Activated naive CD4-positive, alpha-beta T cell treated with anti-CD3 and anti-CD28 coated beads for 36 hours (primary cell): ENCODE data around the gene RER1. TPM values are rescaled to one million over a fixed set of nuclear protein-coding genes. Genes with fewer than 3 reads are reported as not detected.

Experiments
- CTCF ChIA-PET: fragments of 350-600 bp; sonication (Branson Sonifier 250); formaldehyde crosslinking; loops from one replicate; lab custom pipeline; 2021; ENCODE audit warnings: antibody characterized with exemption; lab: Charles Lee
- DNase-seq: peaks from one replicate; pipeline ENCODE4 v3.0.0-alpha.2; 2020
- H3K27ac Mint-ChIP-seq: one replicate; pipeline ENCODE4 v1.8.0; 2021; ENCODE audit warnings: mild to moderate bottlenecking, mixed read lengths
- H3K27me3 Mint-ChIP-seq: one replicate; pipeline ENCODE4 v1.8.0; 2021; ENCODE audit warnings: low read depth, mixed read lengths
- H3K36me3 Mint-ChIP-seq: one replicate; pipeline ENCODE4 v1.8.0; 2021; ENCODE audit warnings: low read depth, mixed read lengths
- H3K4me1 Mint-ChIP-seq: one replicate; pipeline ENCODE4 v1.8.0; 2021; ENCODE audit warnings: low read depth, mixed read lengths
- H3K4me3 Mint-ChIP-seq: one replicate; pipeline ENCODE4 v1.8.0; 2021; ENCODE audit warnings: mild to moderate bottlenecking, moderate library complexity, mixed read lengths
- H3K9me3 Mint-ChIP-seq: one replicate; pipeline ENCODE4 v1.8.0; 2021; ENCODE audit warnings: mixed read lengths
- intact Hi-C: fragments of 100-400 bp; cut with micrococcal nuclease; formaldehyde crosslinking; loops from one replicate; pipeline ENCODE4 v1.15.1; 2023
- total RNA-seq, 2 experiments: library from RNA; stranded (reverse); gene quantifications; one replicate each; pipeline ENCODE4 v1.2.3, GENCODE V29; 2021

Gene RER1
- total RNA-seq, 2 experiments from 2014 or later: 115 to 124 TPM

DNA sequence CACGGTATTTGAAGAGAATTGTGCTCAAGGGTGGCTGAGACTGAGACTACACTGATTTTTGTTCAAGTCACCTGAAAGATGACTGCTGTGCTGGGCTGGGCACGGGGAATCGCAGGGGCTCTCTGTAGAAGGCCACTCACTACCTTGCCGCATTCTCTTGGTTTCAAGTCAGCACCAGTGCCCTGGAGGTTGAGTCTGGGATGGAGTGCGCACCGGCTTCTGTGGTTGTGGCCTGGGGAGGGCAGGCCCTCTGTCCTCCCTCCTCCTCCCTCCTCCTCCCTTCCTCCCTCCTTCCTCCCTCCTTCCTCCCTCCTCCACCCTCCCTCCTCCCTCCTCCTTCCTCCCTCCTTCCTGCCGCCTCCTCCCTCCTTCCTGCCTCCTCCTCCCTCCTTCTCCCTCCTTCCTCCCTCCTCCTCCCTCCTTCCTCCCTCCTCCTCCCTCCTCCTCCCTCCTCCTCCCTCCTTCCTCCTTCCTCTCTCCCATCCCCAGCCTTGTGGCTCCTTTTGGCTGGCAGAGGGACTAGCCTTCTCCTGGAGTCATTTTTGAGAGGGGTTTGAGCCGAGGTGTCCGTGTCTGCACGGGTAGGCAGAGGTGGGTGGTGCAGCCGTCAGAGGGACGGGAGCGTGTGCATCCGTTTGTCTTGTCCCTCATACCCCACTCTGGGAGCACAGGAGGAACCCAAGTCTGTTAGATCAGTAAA lies 9.5 kb downstream of the RER1 start:
- H3K27ac Mint-ChIP-seq: no peak overlapping the region
- H3K4me1 Mint-ChIP-seq: peaks cover 4% of the 10 kb centered on the region
- no peak for DNase-seq
- peaks cover 38% of the 10 kb centered on the region for H3K36me3 Mint-ChIP-seq
- intact Hi-C loops: no loop called here
- CTCF ChIA-PET: no interaction called here
- no peaks in the 10 kb centered on the region for H3K27me3 Mint-ChIP-seq
- no peaks in the 10 kb centered on the region for H3K9me3 Mint-ChIP-seq
- H3K4me3 Mint-ChIP-seq: no peak overlapping the region

DNA sequence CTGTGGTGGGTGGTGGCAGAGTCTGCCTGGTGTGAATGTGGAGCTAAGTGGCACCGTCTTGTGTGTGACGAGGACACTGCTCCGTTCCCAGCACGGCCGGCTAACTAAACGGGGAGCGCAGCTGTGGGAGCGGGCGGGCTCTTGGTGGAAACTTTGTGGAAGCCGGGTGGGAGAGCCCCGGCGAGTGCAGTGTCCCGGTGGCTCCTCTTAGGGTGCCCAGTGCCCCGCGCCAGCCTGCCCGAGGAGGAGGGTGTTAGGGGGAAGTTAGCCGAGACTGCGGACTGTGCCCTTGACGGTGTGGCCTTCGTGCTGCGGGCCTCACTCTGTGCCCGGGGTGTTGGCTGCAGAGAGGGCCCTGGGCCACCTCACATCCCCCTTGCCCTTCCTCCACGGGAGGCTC lies 10.8 kb downstream of the RER1 start:
- no peak for DNase-seq
- CTCF ChIA-PET: no interaction called here
- Mint-ChIP-seq H3K4me3 (no peak overlapping the region), H3K27me3 (no peaks in the 10 kb centered on the region), H3K27ac (no peak overlapping the region), H3K36me3 (peaks cover 29% of the 10 kb centered on the region), H3K9me3 (no peaks in the 10 kb centered on the region), H3K4me1 (peaks cover 4% of the 10 kb centered on the region)
- intact Hi-C loops: no loop called here

- H3K36me3 Mint-ChIP-seq: peaks cover 29% of the 10 kb centered on the region
- no peak for DNase-seq
- CTCF ChIA-PET: no interaction called here
- intact Hi-C loops: no loop called here
- no peak overlapping the region for H3K27ac Mint-ChIP-seq
- H3K4me3 Mint-ChIP-seq: no peak overlapping the region
- no peaks in the 10 kb centered on the region for H3K9me3 Mint-ChIP-seq
- peaks cover 4% of the 10 kb centered on the region for H3K4me1 Mint-ChIP-seq
- H3K27me3 Mint-ChIP-seq: no peaks in the 10 kb centered on the region
Observed at GRCh38 chr1:2403273-2403672, 11.6 kb downstream of the RER1 start.

- Mint-ChIP-seq H3K4me1 (peaks cover 2% of the 10 kb centered on the region), H3K4me3 (no peak overlapping the region), H3K27me3 (no peaks in the 10 kb centered on the region), H3K9me3 (no peaks in the 10 kb centered on the region), H3K36me3 (peaks cover 26% of the 10 kb centered on the region), H3K27ac (no peak overlapping the region)
- intact Hi-C loops: no loop called here
- CTCF ChIA-PET: no interaction called here
- no peak for DNase-seq
Observed at GRCh38 chr1:2404142-2404889, 12.7 kb downstream of the RER1 start.

DNA sequence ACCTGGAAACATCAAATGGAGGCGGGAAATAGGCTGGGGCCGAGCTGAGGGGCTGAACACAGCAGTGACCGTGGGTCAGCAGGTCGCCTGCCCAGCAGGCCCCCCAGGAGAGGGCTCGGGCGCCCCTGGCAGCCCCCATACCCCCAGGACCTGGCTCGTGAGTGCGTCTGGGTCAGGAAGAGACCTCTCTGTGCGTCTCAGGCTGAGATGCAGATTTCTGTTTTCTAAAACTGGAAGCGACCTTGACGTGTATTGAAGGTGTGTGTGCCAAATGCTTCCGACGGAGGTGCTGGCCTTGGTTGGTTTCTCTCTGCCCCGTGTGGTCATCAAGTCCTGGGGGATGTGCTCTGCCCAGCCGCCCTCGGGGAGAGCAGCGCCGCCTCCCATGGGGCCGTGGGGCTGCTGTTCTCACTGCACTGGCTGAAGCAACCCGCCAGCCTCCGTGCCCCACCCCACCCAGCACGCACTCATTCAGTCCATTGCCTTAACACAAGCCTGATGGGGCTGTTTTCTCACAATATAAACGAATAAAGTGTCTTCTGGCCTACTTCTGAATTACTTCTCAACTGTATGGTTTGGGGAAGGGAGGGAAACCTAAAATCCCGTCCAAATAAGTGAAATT lies 13.4 kb downstream of the RER1 start:
- no peaks in the 10 kb centered on the region for H3K27me3 Mint-ChIP-seq
- H3K36me3 Mint-ChIP-seq: peaks cover 24% of the 10 kb centered on the region
- H3K27ac Mint-ChIP-seq: no peak overlapping the region
- DNase-seq: no peak
- CTCF ChIA-PET: no interaction called here
- intact Hi-C loops: no loop called here
- H3K4me3 Mint-ChIP-seq: no peak overlapping the region
- peaks cover 2% of the 10 kb centered on the region for H3K4me1 Mint-ChIP-seq
- no peaks in the 10 kb centered on the region for H3K9me3 Mint-ChIP-seq

DNA sequence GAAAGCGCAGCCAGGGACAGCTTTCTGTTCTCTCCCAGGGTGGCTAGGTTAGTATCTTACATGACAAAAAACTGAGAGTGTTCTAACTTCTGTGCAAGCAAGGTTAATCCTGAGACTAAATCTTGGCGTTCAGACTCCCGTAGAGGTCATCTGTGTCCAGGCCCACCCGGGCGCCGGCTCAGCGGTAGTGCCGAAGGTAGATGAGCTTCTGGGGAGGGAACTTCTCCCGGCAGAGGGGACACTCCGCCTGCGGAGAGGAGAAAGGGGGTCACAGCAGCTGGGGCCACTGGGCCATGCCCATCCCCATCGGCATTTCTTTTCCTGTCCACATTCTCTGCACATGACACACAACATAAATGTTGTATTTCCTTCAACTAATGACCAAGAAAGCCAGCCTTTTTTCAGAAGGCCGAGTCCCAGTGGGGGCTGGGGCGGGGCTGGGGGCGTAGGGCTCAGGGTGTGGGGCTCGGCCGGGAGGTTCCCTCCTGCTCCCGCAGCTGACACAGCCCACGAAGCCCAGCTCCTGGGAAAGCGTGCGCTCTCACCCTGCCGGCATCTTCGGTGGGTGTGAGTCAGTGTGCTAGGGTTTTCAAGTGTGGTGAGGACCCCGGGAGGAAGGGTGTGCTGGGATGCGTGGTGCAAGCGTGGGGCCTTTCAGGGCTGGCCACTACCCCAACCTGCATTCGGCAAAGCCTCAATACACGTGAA lies 14.1 kb downstream of the RER1 start:
- H3K27me3 Mint-ChIP-seq: no peaks in the 10 kb centered on the region
- intact Hi-C loops: no loop called here
- H3K4me3 Mint-ChIP-seq: no peak overlapping the region
- no peak for DNase-seq
- CTCF ChIA-PET: no interaction called here
- H3K4me1 Mint-ChIP-seq: peaks cover 4% of the 10 kb centered on the region
- H3K36me3 Mint-ChIP-seq: peaks cover 18% of the 10 kb centered on the region
- no peak overlapping the region for H3K27ac Mint-ChIP-seq
- H3K9me3 Mint-ChIP-seq: no peaks in the 10 kb centered on the region

GRCh38 chr1:2406451-2407041 lies 14.9 kb downstream of the RER1 start:
- H3K27me3 Mint-ChIP-seq: no peaks in the 10 kb centered on the region
- intact Hi-C loops: no loop called here
- H3K4me3 Mint-ChIP-seq: no peak overlapping the region
- DNase-seq: no peak
- H3K4me1 Mint-ChIP-seq: peaks cover 7% of the 10 kb centered on the region
- CTCF ChIA-PET: no interaction called here
- H3K9me3 Mint-ChIP-seq: no peaks in the 10 kb centered on the region
- H3K36me3 Mint-ChIP-seq: peaks cover 14% of the 10 kb centered on the region
- no peak overlapping the region for H3K27ac Mint-ChIP-seq

DNA sequence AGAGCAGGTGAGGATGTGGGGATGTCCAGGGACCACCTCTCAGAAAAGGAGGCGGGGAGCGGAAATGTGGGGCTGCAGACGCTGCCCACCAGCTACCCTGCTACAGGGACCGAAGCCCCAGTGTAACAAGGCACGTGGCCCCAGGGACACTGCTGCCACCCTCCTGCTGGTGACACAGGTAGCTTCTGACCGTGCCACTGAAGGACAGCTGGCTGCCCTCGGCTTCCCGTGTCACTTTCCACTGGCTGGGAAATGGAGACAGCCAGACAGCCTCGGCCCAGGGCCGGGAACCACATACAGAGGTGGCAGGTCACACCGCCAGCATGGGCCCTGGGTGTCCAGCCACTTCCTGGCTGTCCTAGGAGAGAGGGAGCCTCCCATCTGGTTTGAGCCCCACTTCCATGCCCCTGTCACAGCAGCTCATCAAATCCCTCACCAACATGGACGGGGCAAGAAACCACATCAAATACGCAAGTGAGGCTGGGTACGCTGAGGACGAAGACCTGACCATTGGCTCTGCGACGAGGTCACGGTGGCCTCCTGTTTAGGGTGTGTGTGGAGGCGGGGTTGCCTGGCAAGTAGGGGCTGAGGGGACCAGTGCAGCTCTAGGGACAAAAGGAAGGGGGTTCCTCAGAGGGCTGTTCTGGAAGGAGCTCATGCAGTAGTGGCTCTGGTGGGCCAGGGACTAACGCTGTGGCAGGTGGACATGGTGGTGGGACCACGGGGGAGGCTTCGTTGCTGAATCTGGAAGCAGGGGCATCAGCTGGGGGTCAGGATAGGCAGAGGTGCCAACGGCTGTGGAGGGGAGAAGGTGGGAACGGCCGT lies 15.7 kb downstream of the RER1 start:
- Mint-ChIP-seq H3K4me1 (peaks cover 5% of the 10 kb centered on the region), H3K27ac (no peak overlapping the region), H3K9me3 (no peaks in the 10 kb centered on the region), H3K27me3 (no peaks in the 10 kb centered on the region), H3K4me3 (no peak overlapping the region), H3K36me3 (peaks cover 9% of the 10 kb centered on the region)
- CTCF ChIA-PET: interaction anchor here (1.3 kb wide), 1 partner anchor 141 kb away, joined by 5 read pairs; no protein-coding TSS in a partner anchor
- DNase-seq: no peak
- intact Hi-C loops: no loop called here

DNA sequence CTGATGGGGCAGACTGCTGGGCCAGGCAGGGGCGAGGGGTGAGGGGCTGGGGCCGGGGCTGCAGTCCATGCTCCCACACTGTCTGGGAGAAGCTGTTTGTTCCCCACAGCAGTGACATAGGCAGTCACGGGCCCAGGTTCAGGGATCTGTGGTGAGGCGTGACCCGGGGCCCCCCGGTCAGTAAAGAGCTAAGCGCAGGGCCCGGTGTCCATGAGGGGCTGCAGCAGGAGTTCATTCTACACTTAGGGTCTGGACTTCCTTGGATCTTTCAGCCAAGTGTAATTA lies 16.3 kb downstream of the RER1 start:
- CTCF ChIA-PET: interaction anchor here (1.3 kb wide), 1 partner anchor 141 kb away, joined by 5 read pairs; no protein-coding TSS in a partner anchor
- Mint-ChIP-seq H3K4me3 (no peak overlapping the region), H3K4me1 (peaks cover 5% of the 10 kb centered on the region), H3K36me3 (peaks cover 7% of the 10 kb centered on the region), H3K27me3 (no peaks in the 10 kb centered on the region), H3K27ac (no peak overlapping the region), H3K9me3 (no peaks in the 10 kb centered on the region)
- no peak for DNase-seq
- intact Hi-C loops: no loop called here

DNA sequence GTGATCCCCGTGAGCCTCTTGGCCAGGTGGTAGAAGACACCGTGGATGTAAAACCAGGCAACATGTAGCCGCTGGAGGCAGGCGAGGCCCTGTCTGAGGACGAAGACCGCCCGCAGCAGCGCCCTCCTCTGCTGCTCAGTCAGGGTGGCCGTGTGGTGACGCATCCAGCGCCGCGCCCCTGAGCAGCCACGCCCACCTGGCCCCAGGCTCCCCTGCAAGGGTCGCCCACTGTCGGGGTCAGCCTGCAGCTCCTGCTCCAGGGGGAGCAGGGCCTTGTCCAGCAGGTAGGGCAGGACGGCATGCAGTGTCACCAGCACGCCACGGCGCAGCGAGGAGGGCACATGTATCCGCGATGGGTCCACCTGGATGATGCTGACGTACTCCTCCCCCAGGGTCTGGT lies 16.8 kb downstream of the RER1 start:
- CTCF ChIA-PET: no interaction called here
- Mint-ChIP-seq H3K4me1 (peaks cover 5% of the 10 kb centered on the region), H3K36me3 (peaks cover 6% of the 10 kb centered on the region), H3K9me3 (no peaks in the 10 kb centered on the region), H3K27ac (no peak overlapping the region), H3K4me3 (no peak overlapping the region), H3K27me3 (no peaks in the 10 kb centered on the region)
- no peak for DNase-seq
- intact Hi-C loops: no loop called here

- H3K4me3 Mint-ChIP-seq: no peak overlapping the region
- intact Hi-C loops: no loop called here
- H3K27ac Mint-ChIP-seq: no peak overlapping the region
- peaks cover 6% of the 10 kb centered on the region for H3K36me3 Mint-ChIP-seq
- CTCF ChIA-PET: no interaction called here
- no peak for DNase-seq
- H3K27me3 Mint-ChIP-seq: no peaks in the 10 kb centered on the region
- H3K4me1 Mint-ChIP-seq: peaks cover 7% of the 10 kb centered on the region
- H3K9me3 Mint-ChIP-seq: no peaks in the 10 kb centered on the region
Observed at GRCh38 chr1:2408859-2409276, 17.2 kb downstream of the RER1 start.
